Stimulated activated naive CD8-positive, alpha-beta T cell treated with anti-CD3 and anti-CD28 coated beads, Interleukin-15, Interleukin-2, amounts not matched to agents 100 U/mL and 50 U/mL, for 24 hours (primary cell): ENCODE data around the gene ASPSCR1.
A peak's percentile ranks its signal among the peaks of the same experiment; 100 is the strongest.

Experiments
- ATAC-seq: fragments of 150-1000 bp; cut with Tn5 transposase; one replicate; pipeline ENCODE4 v1.10.0; 2021
- DNase-seq: peaks from one replicate; pipeline ENCODE4 v3.0.0; 2021

The ASPSCR1 gene

DNA sequence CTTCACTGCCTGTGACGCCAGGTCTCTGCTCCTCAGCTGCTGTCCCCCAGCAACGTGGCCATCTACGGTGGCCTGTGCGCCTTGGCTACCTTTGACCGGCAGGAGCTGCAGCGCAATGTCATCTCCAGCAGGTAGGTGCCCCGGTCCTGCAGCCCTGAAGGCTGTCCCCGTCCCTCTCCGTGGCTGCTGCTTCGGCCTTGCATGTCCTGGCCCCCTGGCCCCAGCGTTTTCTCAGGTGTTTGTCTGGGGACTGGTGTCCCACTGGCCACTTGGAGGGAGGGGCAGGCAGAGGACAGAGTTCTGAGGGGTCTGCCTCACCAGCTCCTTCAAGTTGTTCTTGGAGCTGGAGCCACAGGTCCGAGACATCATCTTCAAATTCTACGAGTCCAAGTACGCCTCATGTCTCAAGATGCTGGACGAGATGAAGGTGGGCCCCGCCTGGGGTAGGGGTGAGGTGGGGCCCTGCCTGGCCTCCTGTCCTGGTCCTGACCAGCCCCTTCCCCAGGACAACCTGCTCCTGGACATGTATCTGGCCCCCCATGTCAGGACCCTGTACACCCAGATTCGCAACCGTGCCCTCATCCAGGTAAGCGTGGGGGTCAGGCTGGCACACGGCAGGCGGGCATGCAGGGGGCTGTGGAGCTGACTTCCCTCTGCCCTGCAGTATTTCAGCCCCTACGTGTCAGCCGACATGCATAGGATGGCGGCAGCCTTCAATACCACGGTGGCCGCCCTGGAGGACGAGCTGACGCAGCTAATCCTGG is 78.7 kb downstream of the ASPSCR1 start:
- DNase-seq (no peak), ATAC-seq (no peak)

DNA sequence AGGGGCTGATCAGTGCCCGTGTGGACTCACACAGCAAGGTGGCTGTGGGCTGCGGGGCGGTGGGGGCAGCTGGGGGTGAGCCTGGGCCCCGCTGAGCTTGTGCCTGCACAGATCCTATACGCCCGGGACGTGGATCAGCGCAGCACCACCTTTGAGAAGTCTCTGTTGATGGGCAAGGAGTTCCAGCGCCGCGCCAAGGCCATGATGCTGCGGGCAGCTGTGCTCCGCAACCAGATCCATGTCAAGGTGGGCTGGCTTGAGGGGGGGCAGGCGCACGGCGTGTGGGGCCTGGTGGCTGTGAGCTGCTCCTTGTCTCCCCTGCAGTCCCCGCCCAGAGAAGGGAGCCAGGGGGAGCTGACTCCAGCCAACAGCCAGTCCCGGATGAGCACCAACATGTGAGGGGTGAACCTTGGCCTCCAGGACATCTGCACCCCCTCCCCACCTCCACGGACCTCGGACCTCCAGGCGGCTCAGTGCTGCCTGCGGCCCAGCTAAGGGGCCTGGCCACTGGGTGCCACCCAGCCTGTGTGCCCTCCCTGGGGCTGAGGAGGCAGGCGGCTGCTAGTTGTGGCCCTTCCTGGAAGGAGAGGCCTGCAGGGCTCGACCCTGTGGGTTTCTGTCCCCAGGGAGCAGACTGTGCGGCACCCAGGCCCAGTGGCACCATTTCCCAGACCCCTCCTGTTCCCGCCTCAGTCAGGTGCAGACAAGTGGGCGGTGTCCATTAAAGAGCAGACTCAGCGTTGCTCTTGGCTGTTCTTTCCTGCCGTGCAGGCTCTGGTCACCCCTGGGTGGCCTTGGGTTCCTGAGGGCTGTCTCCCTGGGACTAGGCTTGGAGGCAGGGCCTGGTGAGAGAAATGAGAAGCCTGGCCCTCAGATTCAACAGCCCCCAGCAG is 79.5 kb downstream of the ASPSCR1 start:
- DNase-seq (no peak), ATAC-seq (no peak)

DNA sequence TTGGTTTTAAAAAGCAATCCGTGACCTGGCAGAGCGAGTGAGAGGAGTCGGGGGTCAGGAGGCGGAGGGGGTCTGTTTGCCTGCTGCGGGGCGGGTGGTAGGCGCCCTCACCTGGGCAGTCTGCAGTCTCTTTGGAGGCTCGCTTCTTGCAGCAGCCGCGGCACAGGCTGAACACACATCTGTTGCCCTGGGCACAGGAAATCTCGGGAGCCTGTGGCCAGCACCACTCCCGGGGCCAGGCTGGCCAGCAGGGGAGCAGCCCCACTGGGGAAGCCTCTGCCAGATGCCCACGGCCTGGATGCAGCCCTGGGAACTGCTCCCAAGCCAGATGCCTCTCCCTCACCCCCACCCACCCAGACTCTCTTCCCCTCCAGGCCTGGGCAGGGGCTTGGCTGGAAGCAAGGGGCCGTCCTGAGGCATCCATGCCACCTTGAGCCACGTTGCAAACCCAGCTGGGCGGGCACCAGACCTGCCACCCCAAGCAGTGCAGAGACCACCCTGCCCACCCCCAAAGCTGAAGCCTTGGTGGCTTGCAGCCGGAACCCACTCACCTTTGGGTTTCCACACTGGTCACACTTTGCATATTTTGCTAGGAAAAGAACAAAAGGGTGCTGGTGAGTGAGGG is 80.9 kb downstream of the ASPSCR1 start:
- ATAC-seq (no peak), DNase-seq (no peak)

DNA sequence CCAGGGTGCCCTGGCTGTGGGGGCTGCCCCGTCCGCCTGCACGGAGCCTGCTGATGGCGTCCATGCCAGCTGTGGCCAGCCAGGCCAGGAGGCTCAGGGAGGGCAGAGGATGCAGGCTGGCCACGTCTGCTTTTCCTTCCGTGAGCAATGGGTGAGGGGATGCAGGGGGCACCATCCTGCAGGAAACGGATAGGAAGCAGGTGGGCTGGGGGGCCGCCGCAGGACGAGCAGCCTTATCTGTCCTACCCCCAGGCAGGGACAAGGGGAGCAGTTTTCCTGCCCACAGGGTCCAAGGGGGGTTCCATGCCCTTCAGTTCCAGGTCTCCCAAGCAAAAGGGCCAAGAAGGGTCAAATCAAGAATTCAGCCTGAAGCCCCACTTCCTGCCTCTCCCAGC is 81.4 kb downstream of the ASPSCR1 start:
- no peak for DNase-seq
- no peak for ATAC-seq

DNA sequence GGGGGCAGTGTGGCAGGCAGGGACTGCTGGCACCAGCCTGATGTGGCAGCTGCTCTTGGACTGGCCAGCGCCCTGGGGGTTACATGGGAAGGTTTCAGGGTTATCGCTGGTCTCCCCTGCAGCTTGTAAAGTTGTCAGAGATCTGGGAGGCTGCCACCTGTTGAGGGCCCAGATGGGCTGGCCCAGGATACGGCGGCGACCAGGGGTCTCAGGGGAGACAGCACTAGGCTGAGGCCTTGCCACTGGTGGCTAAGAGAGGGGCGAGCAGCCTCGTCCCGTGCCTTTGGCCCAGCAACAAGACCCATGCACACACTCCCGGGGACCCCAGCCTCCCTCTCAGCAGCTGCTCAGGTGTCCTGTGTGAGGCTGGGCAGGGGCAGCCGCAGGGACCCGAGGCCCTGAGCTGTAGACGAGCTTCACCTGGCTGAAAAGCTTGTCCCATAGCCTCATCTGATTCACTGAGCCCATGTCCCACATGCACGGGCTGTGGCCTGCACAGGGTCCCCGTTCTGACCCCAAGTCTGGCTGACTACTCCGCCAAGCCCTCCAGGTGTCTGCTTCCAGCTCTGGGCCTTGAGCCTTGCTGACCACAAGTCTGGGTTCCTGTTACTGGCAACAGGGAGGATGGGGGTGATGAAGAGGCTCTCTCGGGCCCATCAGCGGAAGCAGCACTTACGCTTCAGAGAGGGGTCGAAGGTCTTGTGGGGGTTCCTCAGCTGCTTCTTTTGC is 82.0 kb downstream of the ASPSCR1 start:
- ATAC-seq (no peak), DNase-seq (no peak)

DNA sequence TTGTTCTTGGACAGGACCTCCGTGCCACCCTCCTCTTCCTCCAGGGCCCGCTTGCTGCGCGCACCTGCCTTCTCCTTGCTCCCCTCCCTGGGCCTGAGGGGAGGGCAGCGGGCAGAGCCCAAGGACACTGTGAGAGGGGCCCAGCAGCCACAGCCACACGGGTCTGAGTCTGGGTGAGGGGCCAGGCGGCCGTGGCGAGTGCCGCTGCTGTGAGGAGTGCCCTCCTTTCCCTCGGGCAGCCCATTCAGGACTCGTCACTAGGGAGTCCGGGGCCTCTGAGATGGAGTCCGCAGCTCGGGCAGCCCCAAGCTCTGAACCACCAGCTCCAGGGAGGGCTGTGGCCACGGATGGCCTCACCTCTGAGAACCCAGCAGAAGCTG is 82.6 kb downstream of the ASPSCR1 start:
- no peak for ATAC-seq
- no peak for DNase-seq

DNA sequence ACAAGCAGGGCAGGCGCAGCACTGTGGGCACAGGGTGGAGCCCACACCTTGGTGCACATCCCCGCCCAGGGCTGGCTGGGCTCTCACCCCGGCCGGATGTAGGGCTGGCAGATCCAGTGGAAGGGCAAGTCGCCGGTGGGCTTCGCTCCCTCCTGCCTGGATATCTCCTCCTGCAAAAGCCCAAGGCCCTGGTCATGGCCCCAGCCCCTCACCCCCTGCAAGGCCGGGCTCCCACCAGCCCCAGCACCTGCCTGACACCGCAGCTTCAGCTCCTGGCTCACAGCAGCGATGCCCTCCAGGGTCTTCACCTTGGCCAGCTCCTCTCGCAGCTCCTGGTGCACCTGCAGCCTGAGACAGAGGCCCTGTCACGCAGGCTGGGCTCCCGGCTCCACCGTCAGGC is 83.2 kb downstream of the ASPSCR1 start:
- no peak for DNase-seq
- ATAC-seq = no peak

DNA sequence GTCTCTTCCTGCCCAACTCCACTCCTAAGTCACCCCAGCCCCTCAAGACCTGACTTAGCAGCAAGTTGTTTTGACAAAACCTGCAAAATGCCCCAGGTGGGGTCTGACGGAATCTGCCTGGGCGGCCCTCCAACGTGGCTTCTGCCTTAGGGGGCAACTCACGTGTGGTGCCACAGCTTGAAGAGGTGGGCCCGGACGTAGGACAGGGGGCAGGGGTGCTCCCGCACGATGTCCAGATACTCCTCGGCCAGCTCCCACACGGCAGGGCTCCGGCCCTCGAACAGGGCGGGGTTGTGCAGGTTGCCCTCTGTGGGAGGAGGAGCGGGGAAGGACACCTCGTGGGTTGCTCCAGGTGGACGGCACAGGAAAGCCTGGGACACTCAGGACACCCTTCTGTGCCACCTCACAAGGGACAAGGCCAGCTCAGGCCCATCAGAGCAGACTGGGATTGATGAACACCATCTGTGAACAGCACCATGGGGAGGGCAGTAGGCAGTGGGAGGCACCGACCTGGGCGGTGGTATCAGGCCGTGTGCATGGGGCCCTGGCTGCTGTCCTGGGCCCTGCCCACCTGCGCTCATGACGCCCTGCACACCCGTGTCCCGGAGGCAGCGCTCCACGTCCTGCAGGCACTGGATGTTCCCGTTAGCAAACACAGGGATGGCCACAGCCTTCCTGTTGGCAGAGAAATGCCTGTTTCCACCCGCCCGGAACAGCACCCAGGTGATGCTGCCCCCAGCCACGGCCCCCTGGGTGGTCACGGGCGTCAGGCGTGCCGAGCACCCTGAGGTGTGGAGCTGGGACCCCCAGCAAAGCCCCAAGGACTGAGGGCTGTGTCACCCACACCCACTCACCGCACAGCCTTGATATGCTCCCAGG is 83.9 kb downstream of the ASPSCR1 start:
- DNase-seq (no peak), ATAC-seq (no peak)

DNA sequence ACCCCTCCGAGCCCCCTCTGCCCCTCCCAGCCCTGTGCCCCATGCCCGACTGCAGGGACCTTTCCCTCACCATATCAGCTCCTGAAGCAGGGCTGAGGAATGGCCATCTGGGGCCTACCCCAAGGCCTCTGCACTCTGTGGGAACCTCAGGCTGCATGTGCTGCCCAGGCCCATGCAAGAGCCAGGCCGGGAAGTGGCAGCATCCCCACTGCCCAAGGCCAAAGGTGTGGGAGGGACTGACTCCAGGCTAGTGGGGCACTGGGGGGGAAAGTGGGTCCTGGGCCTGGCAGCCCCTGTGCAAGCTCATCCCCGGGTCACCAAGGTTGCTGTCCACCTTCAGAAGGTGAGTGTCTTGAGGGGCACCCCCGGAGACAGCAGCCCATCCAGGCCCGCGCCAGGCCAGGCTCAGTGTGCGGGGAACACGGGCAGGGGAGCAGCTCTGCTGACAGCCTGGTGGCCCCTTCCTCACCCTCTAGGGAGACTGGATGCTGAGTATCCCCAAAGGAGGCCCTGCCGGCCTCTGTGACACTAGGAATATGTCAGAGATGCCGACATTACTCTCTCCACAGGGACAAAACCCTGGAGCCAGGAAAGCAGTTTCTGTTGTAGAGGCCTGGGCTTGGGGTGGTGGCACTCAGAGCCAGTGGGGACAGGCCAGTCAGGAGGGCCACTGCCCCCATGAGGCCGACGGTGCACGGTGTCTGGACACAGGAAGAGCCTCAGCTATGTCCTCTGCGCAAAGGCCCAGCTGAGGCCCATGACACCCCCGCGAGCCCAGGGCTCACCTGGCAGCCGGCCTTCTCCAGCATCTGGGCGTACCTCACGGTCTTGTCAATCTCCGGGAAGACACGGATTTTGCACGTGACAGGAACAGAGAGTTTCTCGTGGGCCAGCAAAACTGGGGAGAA is 84.9 kb downstream of the ASPSCR1 start:
- ATAC-seq = no peak
- DNase-seq = no peak

DNA sequence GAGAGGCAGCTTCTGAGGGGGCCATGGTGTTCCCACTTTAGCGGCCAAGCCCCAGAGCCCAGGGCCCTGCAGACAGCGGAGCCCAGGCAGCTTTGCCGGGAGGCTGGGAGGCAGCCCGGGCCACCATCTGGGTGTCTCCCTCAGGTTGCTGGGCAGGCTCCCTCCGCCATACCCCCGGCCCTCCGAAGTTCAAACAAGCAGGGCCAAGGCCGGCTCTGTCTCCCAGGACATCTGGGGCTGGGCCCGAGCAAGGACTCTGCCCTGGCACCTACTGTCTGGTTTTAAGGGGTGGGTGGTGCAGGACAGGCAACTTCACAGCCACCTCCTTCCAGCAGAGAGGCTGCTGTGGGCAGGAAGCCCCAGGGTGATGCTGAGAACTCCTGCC is 85.5 kb downstream of the ASPSCR1 start:
- no peak for DNase-seq
- no peak for ATAC-seq

DNA sequence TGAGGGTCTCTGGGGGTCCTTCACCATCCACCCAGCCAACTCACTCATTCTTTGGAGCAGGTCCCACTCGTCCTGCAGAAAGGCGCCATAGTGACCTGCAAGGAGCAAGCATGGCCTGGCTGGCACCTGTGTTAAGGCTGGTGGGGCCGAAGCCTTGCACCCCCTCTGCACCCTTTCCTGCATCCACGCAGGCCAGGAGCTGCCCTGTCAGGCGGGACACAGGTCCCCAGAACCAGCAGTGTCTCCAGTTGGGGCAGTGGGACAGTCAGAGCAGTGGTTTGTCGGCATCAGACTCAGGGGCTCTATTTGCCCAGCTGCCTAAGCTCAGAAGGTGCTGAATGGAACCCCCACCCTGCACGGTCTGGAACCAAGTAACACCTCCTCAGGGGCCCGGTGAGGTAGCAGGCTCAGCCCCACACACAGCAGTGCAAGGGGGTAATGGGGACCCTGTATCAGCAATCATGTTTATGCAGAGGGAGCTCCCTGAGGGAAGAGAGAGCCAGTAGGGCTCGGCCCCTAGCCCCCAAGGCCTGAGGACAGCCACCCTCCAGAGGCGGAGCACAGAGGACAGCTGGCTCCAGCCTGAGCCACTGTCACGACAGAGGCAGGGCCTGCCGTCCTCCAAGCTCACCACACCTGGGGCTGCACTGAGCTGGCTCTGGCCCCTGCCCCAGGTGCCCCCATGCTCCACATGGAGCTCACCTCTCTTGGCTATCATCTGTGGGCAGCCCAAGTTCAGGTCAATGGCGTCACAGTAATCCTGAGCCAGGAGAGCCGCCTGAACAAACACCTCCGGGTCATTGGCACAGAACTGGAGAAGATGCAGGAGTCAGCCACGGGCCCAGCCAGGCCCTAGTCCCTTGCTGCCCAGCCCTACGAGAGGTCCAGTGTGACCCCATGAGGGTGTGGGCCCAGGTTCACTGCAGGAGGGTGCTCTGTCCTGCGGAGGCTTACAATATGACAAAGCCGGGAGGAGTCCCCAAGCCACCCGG is 86.3 kb downstream of the ASPSCR1 start:
- DNase-seq = no peak
- ATAC-seq = no peak

DNA sequence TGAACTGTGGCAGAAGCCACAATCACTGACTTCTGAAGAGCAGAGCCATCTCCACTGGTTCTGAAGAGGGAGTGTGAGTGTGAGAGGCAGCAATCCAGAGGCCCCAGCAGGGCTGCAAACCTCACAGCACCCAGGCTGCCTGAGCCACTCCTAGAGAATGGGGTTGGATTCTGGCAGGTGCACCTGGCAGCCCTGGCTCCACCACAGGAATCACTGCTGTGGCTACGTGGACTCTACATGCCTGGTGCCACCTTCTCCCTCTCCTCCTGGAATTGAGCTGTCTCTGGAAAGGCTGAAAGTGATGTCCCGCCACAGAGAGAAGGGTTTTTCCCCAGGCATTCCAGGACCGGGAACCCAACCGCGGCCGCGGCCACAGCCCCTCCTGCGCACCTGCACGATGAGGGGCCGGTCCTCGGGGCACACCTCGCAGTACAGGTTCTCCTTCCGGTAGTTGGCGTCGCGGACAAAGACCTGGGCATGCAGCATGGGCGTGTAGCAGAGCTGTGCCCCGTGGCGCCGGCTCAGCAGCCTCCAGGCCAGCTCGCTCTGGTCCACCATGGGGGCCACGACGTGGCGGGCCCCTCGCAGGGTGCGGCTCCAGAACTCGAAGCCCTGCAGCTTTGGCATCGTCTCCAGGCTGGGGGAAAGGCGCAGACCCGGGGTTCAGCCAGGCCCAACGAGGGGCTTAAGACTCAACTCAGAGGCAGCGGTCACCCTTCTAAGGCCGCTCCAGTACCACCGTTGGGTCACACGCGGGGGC is 87.2 kb downstream of the ASPSCR1 start:
- no peak for ATAC-seq

DNA sequence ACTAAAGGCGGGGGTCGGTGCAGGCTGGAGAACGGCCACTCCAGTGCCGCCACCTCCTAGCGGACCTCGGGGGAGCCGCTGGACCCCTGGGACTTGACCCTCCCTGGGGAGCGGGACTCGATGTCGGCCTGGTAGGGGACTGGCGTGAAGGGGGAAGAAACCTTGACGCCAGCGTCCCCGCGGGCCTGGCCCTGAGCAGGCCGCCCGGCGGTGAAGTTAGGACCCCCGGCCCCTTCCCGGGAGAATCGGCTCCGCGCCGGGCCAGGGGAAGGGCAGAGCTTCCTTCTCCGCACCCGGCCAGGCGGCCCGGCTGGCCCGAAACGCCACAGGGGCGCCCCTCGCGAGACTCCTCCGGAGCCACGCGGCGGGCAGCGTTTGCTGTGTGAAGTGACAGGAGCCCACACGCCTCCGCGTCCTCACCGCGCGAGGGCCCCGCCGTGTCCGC is 87.8 kb downstream of the ASPSCR1 start:
- peak; percentile 35 for ATAC-seq
- peak; percentile 37 for DNase-seq

More for the DNA sequence above, 87.2 kb downstream of the ASPSCR1 start:
- no peak for DNase-seq

DNA sequence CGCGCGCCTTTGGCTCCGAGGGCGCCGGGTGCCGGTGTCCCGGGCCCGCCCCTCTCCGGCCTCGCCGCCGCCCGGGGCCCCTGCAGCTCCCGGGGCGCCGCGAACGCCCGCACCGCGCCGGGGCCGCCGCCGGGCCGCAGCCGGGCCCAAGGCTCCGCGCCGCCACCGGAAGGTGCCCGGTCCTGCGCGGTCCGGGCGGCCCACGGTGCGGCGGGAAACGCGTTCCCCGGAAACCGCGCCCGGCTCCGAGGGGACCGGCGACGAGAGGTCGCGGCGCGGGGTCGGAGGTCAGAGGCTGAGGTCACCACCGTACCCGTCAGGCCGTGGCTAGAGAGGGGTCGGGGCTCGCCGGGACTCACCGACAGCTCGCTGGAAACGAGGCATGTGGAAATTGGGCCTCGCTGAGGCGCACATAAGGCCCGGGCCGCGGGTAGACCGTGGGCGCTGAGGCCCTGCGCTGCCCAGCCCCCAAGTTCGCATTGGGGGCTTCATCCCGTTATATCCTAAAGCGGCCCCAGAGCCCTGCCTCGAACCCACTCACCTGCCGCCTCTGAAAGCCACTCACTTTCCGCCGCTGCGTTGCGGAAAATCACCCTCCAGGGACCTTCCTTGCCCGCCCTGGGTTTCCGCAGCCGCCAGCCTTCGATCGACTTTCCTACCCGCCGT is 88.3 kb downstream of the ASPSCR1 start, which contains the start of gene DUS1L:
Gene DUS1L, minus strand, starts transcription at position 167 of the 666 bp plus-strand sequence. CDS start 745 bp downstream, outside the sequence.
- ATAC-seq = peak; percentile 82
- DNase-seq = peak; percentile 84
